H9 (cell line): ENCODE measurements around the gene ENOX1. TPM values are rescaled to one million over a fixed set of nuclear protein-coding genes. Genes with fewer than 3 reads are reported as not detected.

Experiments
- DNase-seq: peaks from one replicate; pipeline ENCODE4 v3.0.0-alpha.2; 2017
- H2AFZ ChIP-seq: one replicate; pipeline ENCODE4 v1.6.1; 2013; ENCODE audit warnings: mild to moderate bottlenecking, low read length, control low read depth, moderate library complexity
- H2AK5ac ChIP-seq: 2 replicates; pipeline ENCODE4 v1.6.1; 2013; ENCODE audit warnings: low read length, control low read depth, mixed read lengths; ENCODE audit not compliant: insufficient read length
- H2BK120ac ChIP-seq: one replicate; pipeline ENCODE4 v1.6.1; 2013; ENCODE audit warnings: low read depth, mild to moderate bottlenecking, low read length, control low read depth, inconsistent platforms; ENCODE audit not compliant: poor library complexity, severe bottlenecking
- H2BK12ac ChIP-seq: 2 replicates; pipeline ENCODE4 v1.6.1; 2013; ENCODE audit warnings: low read length, control low read depth, mixed read lengths, low read depth; ENCODE audit not compliant: insufficient read length
- H2BK15ac ChIP-seq: 2 replicates; pipeline ENCODE4 v1.6.1; 2013; ENCODE audit warnings: low read depth, low read length, control low read depth
- H2BK20ac ChIP-seq: one replicate; pipeline ENCODE4 v1.6.1; 2013; ENCODE audit warnings: low read depth, mild to moderate bottlenecking, low read length, control low read depth, inconsistent platforms; ENCODE audit not compliant: poor library complexity, severe bottlenecking
- H2BK5ac ChIP-seq: 2 replicates; pipeline ENCODE4 v1.6.1; 2013; ENCODE audit warnings: low read length, control low read depth, mixed read lengths; ENCODE audit not compliant: insufficient read length
- H3K14ac ChIP-seq: 2 replicates; pipeline ENCODE4 v1.6.1; 2013; ENCODE audit warnings: low read length, control low read depth; ENCODE audit not compliant: insufficient read depth
- H3K18ac ChIP-seq: 2 replicates; pipeline ENCODE4 v1.6.1; 2013; ENCODE audit warnings: low read depth, mild to moderate bottlenecking, mixed read lengths, low read length, control low read depth; ENCODE audit not compliant: insufficient read length
- H3K23ac ChIP-seq: 2 replicates; pipeline ENCODE4 v1.6.1; 2013; ENCODE audit warnings: low read length, control low read depth, mixed read lengths, low read depth; ENCODE audit not compliant: insufficient read length
- H3K23me2 ChIP-seq: 2 replicates; pipeline ENCODE4 v1.6.1; 2013; ENCODE audit warnings: low read depth, mild to moderate bottlenecking, mixed read lengths, low read length, control low read depth; ENCODE audit not compliant: insufficient read length, poor library complexity, severe bottlenecking
- H3K27ac ChIP-seq: 2 replicates; pipeline ENCODE4 v1.5.1; 2013; ENCODE audit warnings: low read length, control low read depth, mixed read lengths, low read depth; ENCODE audit not compliant: insufficient read length
- H3K27me3 ChIP-seq: 2 replicates; pipeline ENCODE4 v1.6.1; 2013; ENCODE audit warnings: low read length, control low read depth, inconsistent platforms; ENCODE audit not compliant: insufficient read depth
- H3K4ac ChIP-seq: 2 replicates; pipeline ENCODE4 v1.6.1; 2013; ENCODE audit warnings: low read depth, mild to moderate bottlenecking, control low read depth, inconsistent platforms, low read length, moderate library complexity
- H3K4me1 ChIP-seq: 2 replicates; pipeline ENCODE4 v1.6.1; 2013; ENCODE audit warnings: low read length, control low read depth, inconsistent platforms; ENCODE audit not compliant: insufficient read depth
- H3K4me2 ChIP-seq: 2 replicates; pipeline ENCODE4 v1.6.1; 2013; ENCODE audit warnings: low read length, control low read depth, mixed read lengths; ENCODE audit not compliant: insufficient read length, insufficient read depth
- H3K56ac ChIP-seq: 2 replicates; pipeline ENCODE4 v1.6.1; 2013; ENCODE audit warnings: low read depth, mild to moderate bottlenecking, mixed read lengths, low read length, control low read depth; ENCODE audit not compliant: insufficient read length
- H3K79me1 ChIP-seq: 2 replicates; pipeline ENCODE4 v1.6.1; 2013; ENCODE audit warnings: low read depth, mild to moderate bottlenecking, moderate library complexity, low read length, control low read depth, inconsistent platforms; ENCODE audit not compliant: insufficient read depth, poor library complexity, severe bottlenecking
- H3K79me2 ChIP-seq: 2 replicates; pipeline ENCODE4 v1.6.1; 2013; ENCODE audit warnings: low read length, control low read depth, inconsistent platforms; ENCODE audit not compliant: insufficient read depth
- H3K9ac ChIP-seq: 2 replicates; pipeline ENCODE4 v1.6.1; 2013; ENCODE audit warnings: low read length, control low read depth, mixed read lengths; ENCODE audit not compliant: insufficient read length; ENCODE audit errors: extremely low read depth
- H3K9me3 ChIP-seq: one replicate; pipeline ENCODE4 v1.6.1; 2013; ENCODE audit warnings: low read depth, low read length, inconsistent platforms; ENCODE audit not compliant: control insufficient read depth
- H3T11ph ChIP-seq: one replicate; pipeline ENCODE4 v1.6.1; 2013; ENCODE audit warnings: mild to moderate bottlenecking, low read length, control low read depth, inconsistent platforms
- H4K20me1 ChIP-seq: one replicate; pipeline ENCODE4 v1.6.1; 2013; ENCODE audit not compliant: control insufficient read depth, insufficient read length, insufficient read depth
- H4K5ac ChIP-seq: 2 replicates; pipeline ENCODE4 v1.6.1; 2013; ENCODE audit warnings: low read depth, mild to moderate bottlenecking, mixed read lengths, low read length, control low read depth; ENCODE audit not compliant: insufficient read length
- H4K8ac ChIP-seq: replicated peaks from 2 replicates; pipeline ENCODE4 v1.6.1; 2013; ENCODE audit warnings: low read length, control low read depth, mixed read lengths, low read depth; ENCODE audit not compliant: insufficient read length
- H4K91ac ChIP-seq: 2 replicates; pipeline ENCODE4 v1.6.1; 2013; ENCODE audit warnings: low read depth, mild to moderate bottlenecking, moderate library complexity, mixed read lengths, low read length, control low read depth; ENCODE audit not compliant: insufficient read length
- H3K27ac Mint-ChIP-seq, 3 experiments: 2 replicates in 2 of 3; 3 replicates in 1 of 3; pipeline ENCODE4 v1.8.0; 2020 to 2021; ENCODE audit warnings: mixed read lengths in 3 of 3, mild to moderate bottlenecking in 1 of 3, moderate library complexity in 1 of 3
- H3K27me3 Mint-ChIP-seq: 2 replicates; pipeline ENCODE4 v1.8.0; 2021; ENCODE audit warnings: low read depth, mild to moderate bottlenecking, moderate library complexity, mixed read lengths
- H3K36me3 Mint-ChIP-seq, 3 experiments: 2 replicates in 2 of 3; 3 replicates in 1 of 3; pipeline ENCODE4 v1.8.0; 2020 to 2021; ENCODE audit warnings: low read depth in 3 of 3, mixed read lengths in 3 of 3; ENCODE audit not compliant: insufficient read depth in 1 of 3
- H3K4me1 Mint-ChIP-seq, 2 experiments: 2 replicates each; pipeline ENCODE4 v1.8.0; 2020; ENCODE audit warnings: mixed read lengths in 2 of 2
- H3K4me3 Mint-ChIP-seq, 2 experiments: 2 replicates in 1 of 2; 3 replicates in 1 of 2; pipeline ENCODE4 v1.8.0; 2020 to 2021; ENCODE audit warnings: mild to moderate bottlenecking in 2 of 2, mixed read lengths in 2 of 2, moderate library complexity in 1 of 2
- H3K9me3 Mint-ChIP-seq, 2 experiments: 2 replicates in 1 of 2; 3 replicates in 1 of 2; pipeline ENCODE4 v1.8.0; 2020; ENCODE audit warnings: mild to moderate bottlenecking in 2 of 2, mixed read lengths in 2 of 2, moderate library complexity in 1 of 2
- CTCF ChIP-seq: fragments of 200-600 bp; sonication (generic); conservative IDR thresholded peaks from 3 replicates; pipeline ENCODE4 v1.8.0; 2021; ENCODE audit warnings: antibody characterized with exemption, mild to moderate bottlenecking
- WGBS: extraction: QIAGEN DNeasy Blood & Tissue Kit; methylation state at CpG from one replicate; pipeline ENCODE4 v1.1.7; 2013; ENCODE audit warnings: missing lambda C conversion rate, low lambda C conversion rate, mixed read lengths; ENCODE audit not compliant: insufficient read length; ENCODE audit errors: extremely low coverage; 5-methylcytosine and 5-hydroxymethylcytosine counted together
- total RNA-seq: library from RNA; stranded (reverse); gene quantifications from 2 replicates; pipeline ENCODE4 v1.2.1, GENCODE V29; 2021

Gene ENOX1
- total RNA-seq, 1 experiment from 2014 or later = 0.24 TPM

- Histone ChIP-seq H2BK15ac (no peak overlapping the region), H3K79me1 (no peaks in the 10 kb centered on the region), H3K4ac (no peak overlapping the region), H3K27ac (no peak overlapping the region), H2BK20ac (no peak overlapping the region), H4K5ac (no peak overlapping the region), H3K9ac (no peak overlapping the region), H2AFZ (no peak overlapping the region), H3K23ac (no peak overlapping the region), H3K56ac (no peak overlapping the region), H4K20me1 (no peaks in the 10 kb centered on the region), H3K79me2 (no peaks in the 10 kb centered on the region), H2AK5ac (no peak overlapping the region), H3T11ph (no peak overlapping the region), H3K27me3 (no peaks in the 10 kb centered on the region), H4K91ac (no peak overlapping the region), H2BK120ac (no peak overlapping the region), H3K4me1 (no peaks in the 10 kb centered on the region), H2BK12ac (no peak overlapping the region), H3K23me2 (no peaks in the 10 kb centered on the region), H3K18ac (no peak overlapping the region), H3K9me3 (no peaks in the 10 kb centered on the region), H3K4me2 (no peak overlapping the region), H3K14ac (no peak overlapping the region), H2BK5ac (no peak overlapping the region), H4K8ac (no peak overlapping the region)
- Mint-ChIP-seq H3K9me3 (peaks cover 10 to 12% of the 10 kb centered on the region in 2 experiments), H3K27ac (no peak overlapping the region), H3K36me3 (peaks cover 0 to 8% (median 3%) of the 10 kb centered on the region in 3 experiments; a peak in 4 of 7 replicates), H3K27me3 (no peaks in the 10 kb centered on the region), H3K4me1 (peaks cover 4 to 5% of the 10 kb centered on the region in 2 experiments; a peak in 3 of 4 replicates), H3K4me3 (no peak overlapping the region)
- TF ChIP-seq CTCF = no peak
- DNase-seq = no peak
- WGBS = no CpG with 5 or more reads among the region's 2 CpGs
Measured at GRCh38 chr13:43375797-43376465, 410.8 kb downstream of the ENOX1 start.
